K562 (cell line): Measurements from ENCODE around the gene KRTAP13-1. TPM values are rescaled to one million over a fixed set of nuclear protein-coding genes. Genes with fewer than 3 reads are reported as not detected.

Experiments used
- ATAC-seq: fragments of 200-7000 bp; cut with Tn5 transposase; 3 replicates; pipeline ENCODE4 v1.9.1; 2020; ENCODE audit warnings: moderate library complexity
- BruUV-seq: library from RNA; stranded (reverse); fragments of 400-500 nt; replicated peaks from 2 replicates; lab custom pipeline; 2021; lab: Mats Ljungman, UMichigan
- CTCF ChIA-PET: fragments of 300-600 bp; formaldehyde crosslinking; extraction: SDS; loops from one replicate; lab custom pipeline; 2021; ENCODE audit warnings: low intra/inter-chr PET ratio; lab: Yijun Ruan, JAX
- POLR2A ChIA-PET: fragments of 300-600, 350-650 bp; sonication (Branson Sonifier 250); formaldehyde crosslinking; extraction: SDS; loops from one replicate; lab custom pipeline; 2021; ENCODE audit warnings: antibody characterized with exemption, inconsistent platforms; lab: Yijun Ruan, JAX
- DNase-seq, 4 experiments: peaks; one replicate each; pipeline versions ENCODE4 v3.0.0 to v3.0.0-alpha.2; 2011 to 2018; ENCODE audit warnings: low spot score in 3 of 4, mixed read lengths in 3 of 4; ENCODE audit errors: extremely low read depth in 1 of 4
- FAIRE-seq: peaks from 2 replicates; lab custom pipeline; 2011; peaks lifted over from hg19 to GRCh38; lab: Jason Lieb, UNC
- H2AFZ ChIP-seq: 2 replicates; pipeline ENCODE4 v1.6.0; 2011; ENCODE audit warnings: low read depth, low read length, control low read depth, inconsistent platforms
- H3K27ac ChIP-seq: fragments of 200-600 bp; 3 replicates; pipeline ENCODE4 v1.8.0; 2011; ENCODE audit warnings: low read depth, mild to moderate bottlenecking, control low read depth, inconsistent platforms, low read length, moderate library complexity, mixed read lengths; ENCODE audit errors: extremely low read depth
- H3K27me3 ChIP-seq, 2 experiments: fragments of 300-600 bp in 1 of 2; 2 replicates in 1 of 2; 3 replicates in 1 of 2; pipeline versions ENCODE4 v1.6.0 to v1.8.0; 2011; ENCODE audit warnings: inconsistent platforms in 2 of 2, low read length in 2 of 2, mild to moderate bottlenecking in 1 of 2, mixed read lengths in 1 of 2, moderate library complexity in 1 of 2; ENCODE audit not compliant: control insufficient read depth in 2 of 2, insufficient read depth in 2 of 2
- H3K36me3 ChIP-seq: fragments of 300-600 bp; 3 replicates; pipeline ENCODE4 v1.8.0; 2011; ENCODE audit warnings: mild to moderate bottlenecking, low read length, inconsistent platforms; ENCODE audit not compliant: control insufficient read depth, insufficient read depth
- H3K4me1 ChIP-seq, 2 experiments: fragments of 200-600 bp in 1 of 2; replicated peaks in 1 of 2; 2 replicates in 1 of 2; 3 replicates in 1 of 2; pipeline versions ENCODE4 v1.5.1 to v1.8.0; 2011; ENCODE audit warnings: inconsistent platforms in 2 of 2, low read length in 2 of 2, mild to moderate bottlenecking in 1 of 2, mixed read lengths in 1 of 2, moderate library complexity in 1 of 2; ENCODE audit not compliant: control insufficient read depth in 2 of 2, insufficient read depth in 2 of 2
- H3K4me2 ChIP-seq: 2 replicates; pipeline ENCODE4 v1.6.1; 2011; ENCODE audit warnings: low read length, control low read depth, inconsistent platforms, mixed read lengths; ENCODE audit not compliant: insufficient read depth
- H3K4me3 ChIP-seq: fragments of 200-600 bp; sonication (generic), shearing (Covaris generic); 2 replicates; pipeline ENCODE4 v1.5.1; 2016; ENCODE audit warnings: control low read depth, inconsistent platforms
- H3K79me2 ChIP-seq: fragments of 200-600 bp; 3 replicates; pipeline ENCODE4 v1.8.0; 2011; ENCODE audit warnings: low read length, inconsistent platforms; ENCODE audit not compliant: control insufficient read depth, insufficient read depth
- H3K9ac ChIP-seq, 2 experiments: 2 replicates each; pipeline versions ENCODE4 v1.6.0 to v1.6.1; 2011; ENCODE audit warnings: low read depth in 2 of 2, low read length in 2 of 2, control low read depth in 1 of 2, inconsistent platforms in 1 of 2, mild to moderate bottlenecking in 1 of 2, mixed read lengths in 1 of 2; ENCODE audit not compliant: insufficient read depth in 1 of 2
- H3K9me1 ChIP-seq: one replicate; pipeline ENCODE4 v1.6.0; 2011; ENCODE audit warnings: inconsistent platforms, mild to moderate bottlenecking, low read length, moderate library complexity; ENCODE audit not compliant: control insufficient read depth, insufficient read depth
- H3K9me3 ChIP-seq: replicated peaks from 2 replicates; pipeline ENCODE4 v1.5.1; 2011; ENCODE audit warnings: low read depth, low read length, inconsistent platforms; ENCODE audit not compliant: control insufficient read depth, insufficient read depth
- H4K20me1 ChIP-seq: replicated peaks from 2 replicates; pipeline ENCODE4 v1.6.1; 2011; ENCODE audit warnings: low read length, inconsistent platforms, mixed read lengths; ENCODE audit not compliant: control insufficient read depth, insufficient read depth
- BRD9 ChIP-seq: fragments of 450-650 bp; IDR thresholded peaks from 2 replicates; pipeline ENCODE4 v1.6.1; 2018; ENCODE audit warnings: low read depth; ENCODE audit not compliant: partially characterized antibody
- DIDO1 ChIP-seq: fragments of 450-650 bp; IDR thresholded peaks from 2 replicates; pipeline ENCODE4 v1.6.1; 2016; ENCODE audit warnings: low read depth, missing biosample characterization, missing genetic modification characterization
- ETV1 ChIP-seq: fragments of 450-650 bp; conservative IDR thresholded peaks from 2 replicates; pipeline ENCODE4 v1.6.1; 2016; ENCODE audit warnings: missing genetic modification characterization, control low read depth, low read depth, missing compliant biosample characterization
- ETV5 ChIP-seq: sonication (generic); formaldehyde crosslinking; IDR thresholded peaks from 2 replicates; pipeline ENCODE4 v1.4.0; 2020; ENCODE audit warnings: low read depth, mild to moderate bottlenecking, missing genetic modification reagents
- MBD2 ChIP-seq: sonication (generic); IDR thresholded peaks from 2 replicates; pipeline ENCODE4 v1.6.1; 2016; ENCODE audit warnings: low read depth, borderline replicate concordance
- POLR2H ChIP-seq: IDR thresholded peaks from 2 replicates; pipeline ENCODE4 v1.6.1; 2016; ENCODE audit warnings: missing genetic modification characterization, low read depth, mild to moderate bottlenecking, control low read depth, missing compliant biosample characterization, moderate library complexity
- RAD21 ChIP-seq, 2 experiments: fragments of 250-450 bp in 1 of 2; fragments of 450-650 bp in 1 of 2; sonication (Bioruptor Pico) in 1 of 2; formaldehyde crosslinking in 1 of 2; IDR thresholded peaks in 1 of 2; conservative IDR thresholded peaks in 1 of 2; 2 replicates each; pipeline versions ENCODE4 v1.4.0 to v1.8.0; 2020 to 2022; ENCODE audit warnings: mild to moderate bottlenecking in 2 of 2, moderate library complexity in 1 of 2
- RBM22 ChIP-seq: fragments of 200-400 bp; formaldehyde crosslinking; IDR thresholded peaks from 2 replicates; pipeline ENCODE4 v1.6.1; 2018; ENCODE audit warnings: low read length, low read depth; ENCODE audit not compliant: poor library complexity, severe bottlenecking
- ZNF239 ChIP-seq: fragments of 250-450 bp; sonication (Bioruptor Pico); IDR thresholded peaks from 2 replicates; pipeline ENCODE4 v1.4.0; 2020; ENCODE audit warnings: mild to moderate bottlenecking
- WGBS: fragments of 100-300 bp; shearing (Covaris generic); methylation state at CpG from one replicate; pipeline ENCODE4 v1.1.6; 2016; ENCODE audit warnings: low coverage, mixed read lengths; ENCODE audit not compliant: insufficient coverage; ENCODE audit errors: missing lambda C conversion rate; 5-methylcytosine and 5-hydroxymethylcytosine counted together
- in situ Hi-C: fragments of 300-500 bp; cut with MboI; formaldehyde crosslinking; loops from 4 replicates; pipeline ENCODE4 v1.15.0; 2018; ENCODE audit warnings: inconsistent platforms, mixed read lengths
- intact Hi-C: fragments of 100-400 bp; cut with micrococcal nuclease; formaldehyde crosslinking; loops from 2 replicates; pipeline ENCODE4 v1.14.2; 2022
- polyA plus RNA-seq, 8 experiments: library from polyadenylated mRNA; depleted of rRNA in 4 of 8; stranded (reverse) in 5 of 8; unstranded in 3 of 8; fragments of >200 nt; fragmentation: Nextera tagmentation in 2 of 8; fragmentation: Illumina TruSeq in 1 of 8; extraction: Ambion mirVana in 2 of 8; extraction: Trizol in 1 of 8; gene quantifications; 2 replicates each; pipeline versions ENCODE4 v1.2.1 to v1.2.3, GENCODE V29; 2011 to 2014; ENCODE audit warnings: inconsistent platforms in 1 of 8, missing spikeins in 1 of 8
- total RNA-seq, 7 experiments: library from RNA; depleted of rRNA in 6 of 7; stranded (reverse); fragments of >200 nt in 6 of 7; fragmentation: Illumina TruSeq in 2 of 7; extraction: Trizol in 2 of 7; gene quantifications; 2 replicates each; pipeline versions ENCODE4 v1.2.1 to v1.2.3, GENCODE V29; 2011 to 2021; ENCODE audit warnings: low replicate concordance in 1 of 7
- TF ChIP-seq, protein P1 (sequence below): fragments of 200-800 bp; sonication (Bioruptor generic); IDR thresholded peaks from 2 replicates; pipeline ENCODE4 v1.6.1; 2017; ENCODE audit warnings: missing genetic modification characterization, missing compliant biosample characterization
- TF ChIP-seq, protein P2 (sequence below), 3 experiments: IDR thresholded peaks in 2 of 3; conservative IDR thresholded peaks in 1 of 3; 2 replicates each; pipeline ENCODE4 v1.5.1; 2011 to 2012; ENCODE audit warnings: low read length in 3 of 3, mild to moderate bottlenecking in 3 of 3, control low read depth in 2 of 3, improper control_type of control experiment in 1 of 3, inconsistent platforms in 1 of 3, low read depth in 1 of 3, mixed read lengths in 1 of 3, moderate library complexity in 1 of 3; ENCODE audit not compliant: insufficient read depth in 2 of 3
- TF ChIP-seq, protein P3 (sequence below): sonication (generic); formaldehyde crosslinking; IDR thresholded peaks from 2 replicates; pipeline ENCODE4 v1.8.0; 2022; ENCODE audit warnings: missing genetic modification reagents, mild to moderate bottlenecking, moderate library complexity, borderline replicate concordance
- TF ChIP-seq, protein P4 (sequence below): fragments of 450-650 bp; IDR thresholded peaks from 2 replicates; pipeline ENCODE4 v1.6.1; 2018; ENCODE audit warnings: mild to moderate bottlenecking, low read depth; ENCODE audit not compliant: partially characterized antibody

KRTAP13-1 gene
- total and polyA plus RNA-seq, 9 of the 15 experiments (the other 6 are each of a cell fraction or from before 2014, with no cell fraction given): not detected

DNA sequence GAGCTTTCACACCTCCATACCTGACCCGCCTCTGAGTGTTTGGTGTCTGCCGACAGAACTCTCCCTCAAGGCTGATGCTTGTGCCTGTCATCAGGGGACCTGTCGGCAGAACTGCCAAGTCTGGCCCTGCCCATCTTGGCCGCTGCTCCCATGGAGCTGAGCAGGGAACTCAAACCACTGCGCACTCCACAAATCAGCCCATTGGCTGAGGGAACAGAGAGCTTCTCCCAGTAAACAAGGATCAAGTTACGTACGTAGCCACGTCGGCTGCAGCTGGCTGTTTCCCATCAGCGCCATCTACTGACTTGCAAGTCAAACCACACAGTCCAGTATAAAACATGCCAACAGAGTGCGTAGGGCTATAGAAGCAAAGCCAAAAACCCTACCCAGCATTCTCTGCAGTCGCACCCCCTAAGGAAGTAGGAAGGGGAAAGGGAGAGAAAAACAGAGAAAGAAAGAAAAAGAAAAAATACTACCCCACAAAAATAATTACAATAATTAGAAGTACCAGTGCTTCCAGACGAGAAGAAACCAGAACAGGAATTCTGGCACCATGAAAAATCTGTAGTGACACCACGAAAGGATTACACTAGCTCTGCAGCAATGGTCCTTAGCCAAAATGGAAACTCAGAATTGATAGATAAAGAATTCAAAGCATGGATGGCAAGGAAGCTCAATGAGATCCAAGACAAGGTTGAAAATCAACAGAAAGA is 13.1 kb downstream of the KRTAP13-1 start:
- ATAC-seq: peak; percentile 67
- DNase-seq: peak in 3 of 4 experiments; percentile 8 to 43 (median 9)
- Histone ChIP-seq H3K9me1 (no peaks in the 10 kb centered on the region), H3K4me1 (no peaks in the 10 kb centered on the region), H3K4me3 (no peak overlapping the region), H3K27ac (no peak overlapping the region), H3K4me2 (no peak overlapping the region), H3K27me3 (no peaks in the 10 kb centered on the region)
- CTCF ChIA-PET: no interaction called here
- 4% methylated on average over 14 of the region's 14 CpGs for WGBS
- intact Hi-C loops: no loop called here
- TF ChIP-seq ETV5 (CRISPR knock-in tag): no peak
- TF ChIP-seq, protein P1, sequence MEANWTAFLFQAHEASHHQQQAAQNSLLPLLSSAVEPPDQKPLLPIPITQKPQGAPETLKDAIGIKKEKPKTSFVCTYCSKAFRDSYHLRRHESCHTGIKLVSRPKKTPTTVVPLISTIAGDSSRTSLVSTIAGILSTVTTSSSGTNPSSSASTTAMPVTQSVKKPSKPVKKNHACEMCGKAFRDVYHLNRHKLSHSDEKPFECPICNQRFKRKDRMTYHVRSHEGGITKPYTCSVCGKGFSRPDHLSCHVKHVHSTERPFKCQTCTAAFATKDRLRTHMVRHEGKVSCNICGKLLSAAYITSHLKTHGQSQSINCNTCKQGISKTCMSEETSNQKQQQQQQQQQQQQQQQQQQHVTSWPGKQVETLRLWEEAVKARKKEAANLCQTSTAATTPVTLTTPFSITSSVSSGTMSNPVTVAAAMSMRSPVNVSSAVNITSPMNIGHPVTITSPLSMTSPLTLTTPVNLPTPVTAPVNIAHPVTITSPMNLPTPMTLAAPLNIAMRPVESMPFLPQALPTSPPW: no peak
- no peak for TF ChIP-seq BRD9
- TF ChIP-seq, protein P2, sequence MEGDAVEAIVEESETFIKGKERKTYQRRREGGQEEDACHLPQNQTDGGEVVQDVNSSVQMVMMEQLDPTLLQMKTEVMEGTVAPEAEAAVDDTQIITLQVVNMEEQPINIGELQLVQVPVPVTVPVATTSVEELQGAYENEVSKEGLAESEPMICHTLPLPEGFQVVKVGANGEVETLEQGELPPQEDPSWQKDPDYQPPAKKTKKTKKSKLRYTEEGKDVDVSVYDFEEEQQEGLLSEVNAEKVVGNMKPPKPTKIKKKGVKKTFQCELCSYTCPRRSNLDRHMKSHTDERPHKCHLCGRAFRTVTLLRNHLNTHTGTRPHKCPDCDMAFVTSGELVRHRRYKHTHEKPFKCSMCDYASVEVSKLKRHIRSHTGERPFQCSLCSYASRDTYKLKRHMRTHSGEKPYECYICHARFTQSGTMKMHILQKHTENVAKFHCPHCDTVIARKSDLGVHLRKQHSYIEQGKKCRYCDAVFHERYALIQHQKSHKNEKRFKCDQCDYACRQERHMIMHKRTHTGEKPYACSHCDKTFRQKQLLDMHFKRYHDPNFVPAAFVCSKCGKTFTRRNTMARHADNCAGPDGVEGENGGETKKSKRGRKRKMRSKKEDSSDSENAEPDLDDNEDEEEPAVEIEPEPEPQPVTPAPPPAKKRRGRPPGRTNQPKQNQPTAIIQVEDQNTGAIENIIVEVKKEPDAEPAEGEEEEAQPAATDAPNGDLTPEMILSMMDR (IDR thresholded peaks at IDR 0.05 in 2 of 3, conservative IDR thresholded peaks at IDR 0.05 in 1 of 3; ENCODE audit: insufficient read depth in 2 of 3, low read depth in 1 of 3, low read length in 3 of 3): peak; percentile 29 to 39 (median 38); a peak in 4 of 6 replicates
- TF ChIP-seq ETV1: no peak
- TF ChIP-seq RBM22: no peak
- peak in 1 of 2 experiments; percentile 39; a peak in 2 of 4 replicates for TF ChIP-seq RAD21 (CRISPR knock-in tag; conservative IDR thresholded peaks at IDR 0.05 in 1 of 2, IDR thresholded peaks at IDR 0.05 in 1 of 2)
- no peak for TF ChIP-seq POLR2H (tag)
- TF ChIP-seq MBD2: no peak
- no peak for TF ChIP-seq ZNF239 (CRISPR knock-in tag)
- TF ChIP-seq, protein P3, sequence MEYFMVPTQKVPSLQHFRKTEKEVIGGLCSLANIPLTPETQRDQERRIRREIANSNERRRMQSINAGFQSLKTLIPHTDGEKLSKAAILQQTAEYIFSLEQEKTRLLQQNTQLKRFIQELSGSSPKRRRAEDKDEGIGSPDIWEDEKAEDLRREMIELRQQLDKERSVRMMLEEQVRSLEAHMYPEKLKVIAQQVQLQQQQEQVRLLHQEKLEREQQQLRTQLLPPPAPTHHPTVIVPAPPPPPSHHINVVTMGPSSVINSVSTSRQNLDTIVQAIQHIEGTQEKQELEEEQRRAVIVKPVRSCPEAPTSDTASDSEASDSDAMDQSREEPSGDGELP (CRISPR knock-in tag): 0 out of 2 replicates have a peak, but pooled peaks have one; percentile 37
- TF ChIP-seq, protein P4, sequence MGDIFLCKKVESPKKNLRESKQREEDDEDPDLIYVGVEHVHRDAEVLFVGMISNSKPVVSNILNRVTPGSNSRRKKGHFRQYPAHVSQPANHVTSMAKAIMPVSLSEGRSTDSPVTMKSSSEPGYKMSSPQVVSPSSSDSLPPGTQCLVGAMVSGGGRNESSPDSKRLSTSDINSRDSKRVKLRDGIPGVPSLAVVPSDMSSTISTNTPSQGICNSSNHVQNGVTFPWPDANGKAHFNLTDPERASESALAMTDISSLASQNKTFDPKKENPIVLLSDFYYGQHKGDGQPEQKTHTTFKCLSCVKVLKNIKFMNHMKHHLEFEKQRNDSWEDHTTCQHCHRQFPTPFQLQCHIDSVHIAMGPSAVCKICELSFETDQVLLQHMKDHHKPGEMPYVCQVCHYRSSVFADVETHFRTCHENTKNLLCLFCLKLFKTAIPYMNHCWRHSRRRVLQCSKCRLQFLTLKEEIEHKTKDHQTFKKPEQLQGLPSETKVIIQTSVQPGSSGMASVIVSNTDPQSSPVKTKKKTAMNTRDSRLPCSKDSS: no peak
- TF ChIP-seq DIDO1 (tag): no peak
- TF ChIP-seq, all 486 proteins: peak for 3
- H2AFZ ChIP-seq: no peak overlapping the region
- H3K9ac ChIP-seq: no peak overlapping the region
- POLR2A ChIA-PET: no interaction called here
- H4K20me1 ChIP-seq: no peaks in the 10 kb centered on the region
- FAIRE-seq: no peak
- no TSS peak for BruUV-seq
- H3K79me2 ChIP-seq: no peaks in the 10 kb centered on the region
- no peaks in the 10 kb centered on the region; the same call in 1 of the 2 replicates for H3K9me3 ChIP-seq
- no peaks in the 10 kb centered on the region for H3K36me3 ChIP-seq
- in situ Hi-C loops: no loop called here
